Keratinocyte (primary cell): ENCODE data around the gene F5. TPM values are rescaled to one million over a fixed set of nuclear protein-coding genes. Genes with fewer than 3 reads are reported as not detected.

Source experiments
- DNase-seq: peaks from one replicate; pipeline ENCODE4 v3.0.0-alpha.2; 2011; ENCODE audit warnings: low read depth, missing footprints, low spot score
- FAIRE-seq: peaks from 2 replicates; lab custom pipeline; 2011; peaks lifted over from hg19 to GRCh38; lab: Jason Lieb, UNC
- H2AFZ ChIP-seq: 2 replicates; pipeline ENCODE4 v1.6.0; 2012; ENCODE audit warnings: low read length, control low read depth, inconsistent platforms; ENCODE audit not compliant: control insufficient read depth
- H3K27ac ChIP-seq: 2 replicates; pipeline ENCODE4 v1.5.1; 2011; ENCODE audit warnings: low read length; ENCODE audit not compliant: control insufficient read depth, insufficient read depth
- H3K27me3 ChIP-seq: 3 replicates; pipeline ENCODE4 v1.6.0; 2011; ENCODE audit warnings: low read length; ENCODE audit not compliant: control insufficient read depth, insufficient read depth; ENCODE audit errors: extremely low read depth
- H3K36me3 ChIP-seq, 2 experiments: 2 replicates in 1 of 2; 3 replicates in 1 of 2; pipeline ENCODE4 v1.5.1; 2011; ENCODE audit warnings: low read length in 2 of 2, mild to moderate bottlenecking in 1 of 2; ENCODE audit not compliant: control insufficient read depth in 2 of 2, insufficient read depth in 2 of 2; ENCODE audit errors: extremely low read depth in 1 of 2
- H3K4me1 ChIP-seq: 3 replicates; pipeline ENCODE4 v1.5.1; 2011; ENCODE audit warnings: low read length; ENCODE audit not compliant: control insufficient read depth, insufficient read depth; ENCODE audit errors: extremely low read depth
- H3K4me2 ChIP-seq: 3 replicates; pipeline ENCODE4 v1.6.0; 2011; ENCODE audit warnings: low read depth, low read length; ENCODE audit not compliant: control insufficient read depth, insufficient read depth; ENCODE audit errors: extremely low read depth
- H3K4me3 ChIP-seq, 3 experiments: fragments of 200-600 bp in 1 of 3; sonication (generic) in 1 of 3; 2 replicates in 2 of 3; 3 replicates in 1 of 3; pipeline ENCODE4 v1.5.1; 2011 to 2016; ENCODE audit warnings: low read length in 3 of 3, mild to moderate bottlenecking in 3 of 3, control low read depth in 2 of 3, inconsistent platforms in 1 of 3, low read depth in 1 of 3, mixed read lengths in 1 of 3, mixed run types in 1 of 3, moderate library complexity in 1 of 3; ENCODE audit not compliant: control insufficient read depth in 2 of 3, insufficient read depth in 2 of 3; ENCODE audit errors: extremely low read depth in 1 of 3
- H3K79me2 ChIP-seq: 2 replicates; pipeline ENCODE4 v1.6.0; 2012; ENCODE audit warnings: low read length; ENCODE audit not compliant: control insufficient read depth, insufficient read depth
- H3K9ac ChIP-seq: 3 replicates; pipeline ENCODE4 v1.6.0; 2011; ENCODE audit warnings: low read length; ENCODE audit not compliant: control insufficient read depth, insufficient read depth; ENCODE audit errors: extremely low read depth
- H3K9me1 ChIP-seq: 3 replicates; pipeline ENCODE4 v1.6.0; 2011; ENCODE audit warnings: low read length; ENCODE audit not compliant: control insufficient read depth, insufficient read depth; ENCODE audit errors: extremely low read depth
- H3K9me3 ChIP-seq: 2 replicates; pipeline ENCODE4 v1.5.1; 2012; ENCODE audit warnings: low read depth, low read length; ENCODE audit not compliant: control insufficient read depth
- H4K20me1 ChIP-seq: 3 replicates; pipeline ENCODE4 v1.6.0; 2011; ENCODE audit warnings: low read length; ENCODE audit not compliant: control insufficient read depth, insufficient read depth; ENCODE audit errors: extremely low read depth
- CTCF ChIP-seq, 3 experiments: IDR thresholded peaks in 1 of 3; conservative IDR thresholded peaks in 1 of 3; optimal IDR thresholded peaks in 1 of 3; 2 replicates in 2 of 3; 3 replicates in 1 of 3; pipeline versions ENCODE3 to v1.5.1; 2011; ENCODE audit warnings: low read length in 3 of 3, mild to moderate bottlenecking in 3 of 3, moderate library complexity in 2 of 3, control low read depth in 1 of 3, inconsistent platforms in 1 of 3; ENCODE audit not compliant: insufficient read depth in 2 of 3; ENCODE audit errors: extremely low read depth in 1 of 3
- EZH2 ChIP-seq: IDR thresholded peaks from one replicate; pipeline ENCODE4 v1.6.1; 2012; ENCODE audit warnings: inconsistent platforms, mild to moderate bottlenecking, low read length, moderate library complexity
- dilution Hi-C: fragments of 300-500 bp; cut with MboI; formaldehyde crosslinking; loops from one replicate; pipeline ENCODE4 v1.7.0; 2020; ENCODE audit warnings: low sequenced_read_pairs; ENCODE audit not compliant: extremely low pct_ligation_motif_present
- polyA plus RNA-seq, 5 experiments: library from polyadenylated mRNA; depleted of rRNA in 3 of 5; stranded (reverse) in 3 of 5; stranded (forward) in 1 of 5; unstranded in 1 of 5; fragments of >200 nt; gene quantifications; 1 replicate in 1 of 5; 2 replicates in 3 of 5; 3 replicates in 1 of 5; pipeline versions ENCODE4 v1.2.1 to v1.2.3, GENCODE V29; 2011 to 2012; ENCODE audit warnings: missing spikeins in 2 of 5, low read depth in 1 of 5, low replicate concordance in 1 of 5

The F5 gene
- polyA plus RNA-seq, 1 donor (not counting 4 experiments of a cell fraction or from before 2014, with no cell fraction given): 0.01 TPM

- no peak for DNase-seq
- TF ChIP-seq CTCF (optimal IDR thresholded peaks at IDR 0.05 in 1 of 3, IDR thresholded peaks at IDR 0.05 in 1 of 3, conservative IDR thresholded peaks at IDR 0.05 in 1 of 3; ENCODE audit: extremely low read depth in 1 of 3, insufficient read depth in 2 of 3, low read length in 3 of 3) (no peak), EZH2 (no peak)
- Histone ChIP-seq H4K20me1 (no peaks in the 10 kb centered on the region), H3K4me1 (peaks cover 16% of the 10 kb centered on the region), H3K9ac (peak overlapping the region; percentile 7), H3K79me2 (no peaks in the 10 kb centered on the region), H3K9me1 (no peaks in the 10 kb centered on the region), H3K4me3 (no peak overlapping the region), H3K27me3 (no peaks in the 10 kb centered on the region), H2AFZ (no peak overlapping the region), H3K27ac (peak overlapping the region; percentile 43), H3K9me3 (no peaks in the 10 kb centered on the region), H3K4me2 (no peak overlapping the region), H3K36me3 (no peaks in the 10 kb centered on the region)
- dilution Hi-C loops: no loop called here
- peak; percentile 67 for FAIRE-seq
Observed at GRCh38 chr1:169495046-169495775, 91.1 kb downstream of the F5 start.

GRCh38 chr1:169494343-169494742, 91.9 kb downstream of the F5 start:
- Histone ChIP-seq H3K79me2 (no peaks in the 10 kb centered on the region), H3K9me1 (no peaks in the 10 kb centered on the region), H3K4me3 (no peak overlapping the region), H3K27ac (no peak overlapping the region), H3K9ac (no peak overlapping the region), H2AFZ (no peak overlapping the region), H3K4me1 (peaks cover 16% of the 10 kb centered on the region), H4K20me1 (no peaks in the 10 kb centered on the region), H3K27me3 (no peaks in the 10 kb centered on the region), H3K9me3 (no peaks in the 10 kb centered on the region), H3K4me2 (no peak overlapping the region), H3K36me3 (no peaks in the 10 kb centered on the region)
- dilution Hi-C loops: no loop called here
- FAIRE-seq: no peak
- DNase-seq: no peak
- TF ChIP-seq EZH2: no peak
- TF ChIP-seq CTCF (optimal IDR thresholded peaks at IDR 0.05 in 1 of 3, IDR thresholded peaks at IDR 0.05 in 1 of 3, conservative IDR thresholded peaks at IDR 0.05 in 1 of 3; ENCODE audit: extremely low read depth in 1 of 3, insufficient read depth in 2 of 3, low read length in 3 of 3): no peak
